ENCODE results near the gene ENOX1. TPM values are rescaled to one million over a fixed set of nuclear protein-coding genes. Genes with fewer than 3 reads are reported as not detected.

Gene ENOX1
- 7.4 and 10.4 TPM in 2 replicates for total RNA-seq

GRCh38 chr13:43786766-43787517, at the start of gene ENOX1:
Gene ENOX1 (minus strand): TSS chr13:43786972.

Other genes starting within 250 kb of the ENOX1 start
- 11.1 and 13.8 TPM in 2 replicates for gene CCDC122, start 92.8 kb upstream of the ENOX1 start, total RNA-seq
- 35.4 and 41.4 TPM in 2 replicates for gene LACC1, start 92.9 kb upstream of the ENOX1 start, total RNA-seq

Data from smooth muscle cell of bladder (primary cell).